ENCODE measurements around the gene DDIT3.

The DDIT3 gene

DNA sequence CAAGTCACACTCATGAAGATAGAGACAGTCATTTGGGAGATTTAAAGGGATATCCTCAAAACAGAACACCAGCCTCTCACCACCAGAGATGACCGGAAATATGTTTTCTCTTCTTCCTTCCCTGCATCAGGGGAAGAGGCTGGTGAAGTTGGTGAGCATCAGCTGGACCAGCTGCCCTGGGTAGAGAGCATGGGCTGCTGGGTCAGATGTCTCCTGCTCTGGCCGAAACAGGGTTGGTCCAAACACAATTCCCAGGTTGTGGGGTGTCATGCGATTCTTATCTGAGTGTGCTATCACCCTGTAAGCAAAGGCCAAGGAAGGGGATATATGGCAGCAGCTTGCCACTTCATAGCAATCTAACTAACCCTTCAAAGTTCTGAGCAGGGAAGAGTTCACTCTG is 47.9 kb downstream of the DDIT3 start:
- no peak for TF ChIP-seq CTCF (IDR thresholded peaks at IDR 0.05; ENCODE audit: control insufficient read depth, insufficient read depth, low read depth, low read length, missing control alignments)
- no peak overlapping the region for H3K4me3 ChIP-seq (ENCODE audit: control insufficient read depth, low read depth, low read length)
- DNase-seq (ENCODE audit: low read depth) = no peak

DNA sequence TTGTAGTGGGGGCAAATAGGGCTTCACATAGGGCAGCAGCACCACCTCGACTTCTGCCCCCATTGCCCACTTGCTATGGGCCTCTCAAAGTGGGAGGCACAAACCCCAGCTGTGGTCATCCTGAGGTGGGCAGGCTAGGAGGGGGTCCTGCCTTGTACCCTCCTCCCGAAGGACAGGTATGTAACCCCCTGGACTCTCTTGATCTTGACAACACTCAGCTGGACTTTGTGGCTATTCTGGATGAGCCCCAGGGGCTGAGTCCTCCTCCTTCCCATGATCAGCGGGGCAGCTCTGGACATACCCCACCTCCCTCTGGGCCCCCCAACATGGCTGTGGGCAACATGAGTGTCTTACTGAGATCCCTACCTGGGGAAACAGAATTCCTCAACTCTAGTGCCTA is 48.7 kb downstream of the DDIT3 start:
- TF ChIP-seq CTCF (IDR thresholded peaks at IDR 0.05; ENCODE audit: control insufficient read depth, insufficient read depth, low read depth, low read length, missing control alignments) = no peak
- DNase-seq (ENCODE audit: low read depth) = no peak
- no peak overlapping the region for H3K4me3 ChIP-seq (ENCODE audit: control insufficient read depth, low read depth, low read length)

DNA sequence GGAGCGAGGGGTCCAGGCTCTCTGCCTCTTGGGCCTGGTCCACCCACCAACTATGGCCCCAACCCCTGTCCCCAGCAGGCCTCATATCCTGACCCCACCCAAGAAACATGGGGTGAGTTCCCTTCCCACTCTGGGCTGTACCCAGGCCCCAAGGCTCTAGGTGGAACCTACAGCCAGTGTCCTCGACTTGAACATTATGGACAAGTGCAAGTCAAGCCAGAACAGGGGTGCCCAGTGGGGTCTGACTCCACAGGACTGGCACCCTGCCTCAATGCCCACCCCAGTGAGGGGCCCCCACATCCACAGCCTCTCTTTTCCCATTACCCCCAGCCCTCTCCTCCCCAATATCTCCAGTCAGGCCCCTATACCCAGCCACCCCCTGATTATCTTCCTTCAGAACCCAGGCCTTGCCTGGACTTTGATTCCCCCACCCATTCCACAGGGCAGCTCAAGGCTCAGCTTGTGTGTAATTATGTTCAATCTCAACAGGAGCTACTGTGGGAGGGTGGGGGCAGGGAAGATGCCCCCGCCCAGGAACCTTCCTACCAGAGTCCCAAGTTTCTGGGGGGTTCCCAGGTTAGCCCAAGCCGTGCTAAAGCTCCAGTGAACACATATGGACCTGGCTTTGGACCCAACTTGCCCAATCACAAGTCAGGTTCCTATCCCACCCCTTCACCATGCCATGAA is 49.2 kb downstream of the DDIT3 start:
- no peak overlapping the region for H3K4me3 ChIP-seq (ENCODE audit: control insufficient read depth, low read depth, low read length)
- DNase-seq (ENCODE audit: low read depth) = no peak
- TF ChIP-seq CTCF (IDR thresholded peaks at IDR 0.05; ENCODE audit: control insufficient read depth, insufficient read depth, low read depth, low read length, missing control alignments) = no peak

DNA sequence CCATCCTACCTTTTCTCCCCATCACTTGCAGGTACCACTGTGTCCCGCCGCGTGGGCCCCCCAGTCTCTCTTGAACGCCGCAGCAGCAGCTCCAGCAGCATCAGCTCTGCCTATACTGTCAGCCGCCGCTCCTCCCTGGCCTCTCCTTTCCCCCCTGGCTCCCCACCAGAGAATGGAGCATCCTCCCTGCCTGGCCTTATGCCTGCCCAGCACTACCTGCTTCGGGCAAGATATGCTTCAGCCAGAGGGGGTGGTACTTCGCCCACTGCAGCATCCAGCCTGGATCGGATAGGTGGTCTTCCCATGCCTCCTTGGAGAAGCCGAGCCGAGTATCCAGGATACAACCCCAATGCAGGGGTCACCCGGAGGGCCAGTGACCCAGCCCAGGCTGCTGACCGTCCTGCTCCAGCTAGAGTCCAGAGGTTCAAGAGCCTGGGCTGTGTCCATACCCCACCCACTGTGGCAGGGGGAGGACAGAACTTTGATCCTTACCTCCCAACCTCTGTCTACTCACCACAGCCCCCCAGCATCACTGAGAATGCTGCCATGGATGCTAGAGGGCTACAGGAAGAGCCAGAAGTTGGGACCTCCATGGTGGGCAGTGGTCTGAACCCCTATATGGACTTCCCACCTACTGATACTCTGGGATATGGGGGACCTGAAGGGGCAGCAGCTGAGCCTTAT is 49.9 kb downstream of the DDIT3 start:
- DNase-seq (ENCODE audit: low read depth) = no peak
- H3K4me3 ChIP-seq (ENCODE audit: control insufficient read depth, low read depth, low read length) = no peak overlapping the region
- no peak for TF ChIP-seq CTCF (IDR thresholded peaks at IDR 0.05; ENCODE audit: control insufficient read depth, insufficient read depth, low read depth, low read length, missing control alignments)

DNA sequence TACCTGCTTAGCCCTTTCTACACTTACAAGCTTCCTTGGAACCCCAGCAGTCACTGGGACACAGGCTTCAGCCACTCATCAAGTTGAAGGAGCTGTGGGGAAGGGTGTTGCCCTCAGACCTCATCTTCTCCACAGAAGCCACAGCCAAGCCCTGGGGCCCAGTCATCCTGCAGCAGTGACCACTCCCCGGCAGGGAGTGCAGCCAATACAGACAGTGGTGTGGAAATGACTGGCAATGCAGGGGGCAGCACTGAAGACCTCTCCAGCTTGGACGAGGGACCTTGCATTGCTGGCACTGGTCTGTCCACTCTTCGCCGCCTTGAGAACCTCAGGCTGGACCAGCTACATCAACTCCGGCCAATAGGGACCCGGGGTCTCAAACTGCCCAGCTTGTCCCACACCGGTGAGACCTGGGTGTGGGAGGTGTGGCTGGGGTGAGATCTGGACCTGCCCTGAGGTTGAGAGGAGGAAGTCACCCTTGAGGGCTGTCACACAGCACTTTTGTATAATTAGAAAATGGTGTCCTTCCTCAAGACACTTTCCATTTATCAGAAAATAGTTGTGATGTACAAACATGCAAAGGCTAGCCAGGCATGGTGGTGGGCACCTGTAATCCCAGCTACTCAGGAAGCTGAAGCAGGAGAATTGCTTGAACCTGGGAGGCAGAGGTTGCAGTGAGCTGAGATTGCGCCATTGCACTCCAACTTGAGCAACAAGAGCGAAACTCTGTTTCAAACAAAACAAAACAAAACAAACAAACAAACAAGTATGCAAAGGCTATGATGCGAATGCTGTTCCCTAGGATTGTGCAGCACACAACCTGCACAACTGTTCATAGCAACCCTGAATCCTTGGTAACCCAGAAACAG is 50.8 kb downstream of the DDIT3 start:
- TF ChIP-seq CTCF (IDR thresholded peaks at IDR 0.05; ENCODE audit: control insufficient read depth, insufficient read depth, low read depth, low read length, missing control alignments) = no peak
- DNase-seq (ENCODE audit: low read depth) = no peak
- H3K4me3 ChIP-seq (ENCODE audit: control insufficient read depth, low read depth, low read length) = no peak overlapping the region

- TF ChIP-seq CTCF (IDR thresholded peaks at IDR 0.05; ENCODE audit: control insufficient read depth, insufficient read depth, low read depth, low read length, missing control alignments) = no peak
- DNase-seq (ENCODE audit: low read depth) = no peak
- H3K4me3 ChIP-seq (ENCODE audit: control insufficient read depth, low read depth, low read length) = no peak overlapping the region
Observed at GRCh38 chr12:57467915-57468314, 52.4 kb downstream of the DDIT3 start.
